Omental fat pad (tissue), 4 donors: ENCODE results near the gene FBXW12. TPM values are rescaled to one million over a fixed set of nuclear protein-coding genes. Genes with fewer than 3 reads are reported as not detected.

Experiments used
- ATAC-seq: fragments of 150-250 bp; one replicate; pipeline ENCODE4 v1.9.1; 2016; ENCODE audit warnings: mild to moderate bottlenecking, moderate library complexity; ENCODE audit not compliant: low FRiP score
- DNase-seq: peaks from one replicate; pipeline ENCODE4 v3.0.0-alpha.2; 2019; ENCODE audit warnings: low spot score
- CTCF ChIP-seq, 3 donors: fragments of 450-650 bp; IDR thresholded peaks; one replicate each; pipeline ENCODE4 v1.5.1; 2016 to 2017; ENCODE audit warnings: antibody characterized with exemption in 3 of 3, mild to moderate bottlenecking in 3 of 3, moderate library complexity in 2 of 3
- total RNA-seq, 4 donors: library from RNA; depleted of rRNA; stranded (reverse); fragments of >200 nt; gene quantifications; one replicate each; pipeline ENCODE4 v1.1.0, GENCODE V29; 2016

The FBXW12 gene
- total RNA-seq, 4 donors from 2014 or later: not detected

GRCh38 chr3:48388966-48389365 is 16.9 kb downstream of the FBXW12 start:
- no peak for TF ChIP-seq CTCF (IDR thresholded peaks at IDR 0.05)
- ATAC-seq (no peak), DNase-seq (no peak)

GRCh38 chr3:48394391-48394790 is 22.4 kb downstream of the FBXW12 start:
- no peak for TF ChIP-seq CTCF (IDR thresholded peaks at IDR 0.05)
- ATAC-seq (no peak), DNase-seq (no peak)

- no peak for DNase-seq
- TF ChIP-seq CTCF (IDR thresholded peaks at IDR 0.05): no peak
- no peak for ATAC-seq
These were observed 23.7 kb downstream of the FBXW12 start for GRCh38 chr3:48395714-48396113.

- no peak for TF ChIP-seq CTCF (IDR thresholded peaks at IDR 0.05)
- no peak for ATAC-seq
- DNase-seq: no peak
These were observed 26.0 kb downstream of the FBXW12 start for GRCh38 chr3:48397767-48398681.

GRCh38 chr3:48398701-48399386 is 26.8 kb downstream of the FBXW12 start:
- ATAC-seq (no peak), DNase-seq (no peak)
- TF ChIP-seq CTCF (IDR thresholded peaks at IDR 0.05): no peak

- DNase-seq: no peak
- no peak for TF ChIP-seq CTCF (IDR thresholded peaks at IDR 0.05)
- no peak for ATAC-seq
These were observed 27.6 kb downstream of the FBXW12 start for GRCh38 chr3:48399387-48400172.
